Measurements from ENCODE around the gene GAS1.
A peak's percentile ranks its signal among the peaks of the same experiment; 100 is the strongest.

The GAS1 gene

DNA sequence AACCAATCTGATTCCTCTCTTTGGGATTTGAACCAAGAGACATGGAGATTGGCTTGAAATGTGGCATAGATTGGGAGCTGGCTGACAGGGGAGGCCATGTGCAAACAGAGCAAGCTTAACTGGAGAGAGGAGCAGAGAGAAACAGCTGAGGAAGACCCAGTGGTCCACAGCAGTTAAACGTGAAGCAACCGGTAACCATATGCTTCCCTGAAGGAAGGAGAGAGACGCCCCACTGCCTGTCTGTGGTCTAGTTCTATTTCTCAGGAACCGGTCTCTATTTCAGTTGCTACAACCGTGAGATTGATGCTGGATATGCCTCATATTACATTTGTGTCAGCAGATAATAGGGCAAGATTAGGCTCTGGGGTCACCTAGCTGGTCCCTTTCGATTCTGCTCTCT lies 13.6 kb upstream of the GAS1 start:
- no peak overlapping the region for H3K4me3 ChIP-seq (ENCODE audit: low read depth, low read length)
- no peak overlapping the region for H3K9ac ChIP-seq (ENCODE audit: low read depth, low read length)
- peaks cover 2% of the 10 kb centered on the region for H3K27me3 ChIP-seq (ENCODE audit: control insufficient read depth, insufficient read depth, low read length)
- H3K36me3 ChIP-seq (ENCODE audit: control insufficient read depth, insufficient read depth, low read length): no peaks in the 10 kb centered on the region
- no peaks in the 10 kb centered on the region for H3K9me3 ChIP-seq (ENCODE audit: control insufficient read depth, insufficient read depth, low read length)
- no peaks in the 10 kb centered on the region for H3K4me1 ChIP-seq (ENCODE audit: control insufficient read depth, insufficient read depth, low read length)

DNA sequence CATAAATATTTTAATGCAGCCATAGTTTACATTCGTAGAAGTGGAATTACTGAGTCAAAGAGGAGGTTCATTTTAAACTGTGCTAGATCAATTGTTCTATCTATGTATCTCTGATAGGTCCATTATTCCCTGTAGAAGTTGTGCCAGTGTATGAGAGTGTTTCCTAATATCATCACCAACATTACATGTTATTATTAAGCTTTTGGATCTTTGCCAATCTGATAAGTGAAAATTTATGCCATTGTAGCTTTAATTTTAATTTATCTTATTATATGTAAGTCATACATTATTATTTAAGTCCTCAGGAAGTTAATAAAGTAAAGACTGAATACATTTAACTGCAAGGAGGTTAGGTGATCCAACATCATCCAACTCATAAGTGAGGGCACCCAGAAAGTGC lies 10.9 kb upstream of the GAS1 start:
- H3K4me1 ChIP-seq (ENCODE audit: control insufficient read depth, insufficient read depth, low read length): no peaks in the 10 kb centered on the region
- no peaks in the 10 kb centered on the region for H3K9me3 ChIP-seq (ENCODE audit: control insufficient read depth, insufficient read depth, low read length)
- H3K27me3 ChIP-seq (ENCODE audit: control insufficient read depth, insufficient read depth, low read length): peaks cover 2% of the 10 kb centered on the region
- H3K9ac ChIP-seq (ENCODE audit: low read depth, low read length): no peak overlapping the region
- H3K36me3 ChIP-seq (ENCODE audit: control insufficient read depth, insufficient read depth, low read length): no peaks in the 10 kb centered on the region
- H3K4me3 ChIP-seq (ENCODE audit: low read depth, low read length): no peak overlapping the region

DNA sequence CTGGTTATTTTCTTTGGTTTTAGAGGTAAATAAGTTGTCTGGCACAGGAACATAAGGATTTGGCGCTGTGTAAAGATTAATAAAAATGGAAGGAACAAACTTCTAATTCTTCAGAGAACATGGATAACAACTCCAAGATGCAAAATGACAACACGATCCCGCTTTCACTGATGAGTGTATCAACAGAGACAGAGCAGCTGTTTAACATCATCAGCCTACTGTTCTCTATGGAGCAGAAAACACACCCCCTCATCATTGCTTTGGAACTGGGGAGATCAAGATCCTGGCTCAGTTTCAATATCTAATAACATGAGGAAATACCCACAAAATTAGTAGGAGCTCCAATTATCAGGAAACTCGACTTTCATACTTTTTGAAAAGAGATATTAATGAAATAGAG lies 8.3 kb upstream of the GAS1 start:
- Histone ChIP-seq H3K36me3 (ENCODE audit: control insufficient read depth, insufficient read depth, low read length) (no peaks in the 10 kb centered on the region), H3K9ac (ENCODE audit: low read depth, low read length) (no peak overlapping the region), H3K4me1 (ENCODE audit: control insufficient read depth, insufficient read depth, low read length) (no peaks in the 10 kb centered on the region), H3K27me3 (ENCODE audit: control insufficient read depth, insufficient read depth, low read length) (peaks cover 9% of the 10 kb centered on the region), H3K9me3 (ENCODE audit: control insufficient read depth, insufficient read depth, low read length) (no peaks in the 10 kb centered on the region), H3K4me3 (ENCODE audit: low read depth, low read length) (no peak overlapping the region)

DNA sequence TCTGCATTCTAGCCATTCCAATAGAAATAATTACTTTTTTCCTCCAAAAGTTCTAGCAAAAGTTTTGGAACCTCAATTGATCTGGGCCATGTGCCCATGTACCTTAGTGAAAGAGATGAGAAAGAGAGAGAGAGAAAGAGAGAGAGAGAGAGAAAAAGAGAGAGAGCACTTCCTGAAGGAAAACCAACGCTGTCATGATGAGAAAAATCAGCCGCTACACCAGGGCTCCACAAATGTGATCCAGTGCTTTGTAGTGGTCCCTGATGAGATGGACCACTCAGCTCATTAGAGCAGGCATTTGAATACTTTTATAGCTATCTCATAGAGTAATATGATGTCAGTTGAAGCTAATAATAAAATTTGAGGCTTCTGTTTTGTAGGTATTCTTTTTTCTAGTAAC lies 7.7 kb upstream of the GAS1 start:
- Histone ChIP-seq H3K4me1 (ENCODE audit: control insufficient read depth, insufficient read depth, low read length) (no peaks in the 10 kb centered on the region), H3K4me3 (ENCODE audit: low read depth, low read length) (no peak overlapping the region), H3K9me3 (ENCODE audit: control insufficient read depth, insufficient read depth, low read length) (no peaks in the 10 kb centered on the region), H3K36me3 (ENCODE audit: control insufficient read depth, insufficient read depth, low read length) (no peaks in the 10 kb centered on the region), H3K27me3 (ENCODE audit: control insufficient read depth, insufficient read depth, low read length) (peaks cover 14% of the 10 kb centered on the region), H3K9ac (ENCODE audit: low read depth, low read length) (no peak overlapping the region)

DNA sequence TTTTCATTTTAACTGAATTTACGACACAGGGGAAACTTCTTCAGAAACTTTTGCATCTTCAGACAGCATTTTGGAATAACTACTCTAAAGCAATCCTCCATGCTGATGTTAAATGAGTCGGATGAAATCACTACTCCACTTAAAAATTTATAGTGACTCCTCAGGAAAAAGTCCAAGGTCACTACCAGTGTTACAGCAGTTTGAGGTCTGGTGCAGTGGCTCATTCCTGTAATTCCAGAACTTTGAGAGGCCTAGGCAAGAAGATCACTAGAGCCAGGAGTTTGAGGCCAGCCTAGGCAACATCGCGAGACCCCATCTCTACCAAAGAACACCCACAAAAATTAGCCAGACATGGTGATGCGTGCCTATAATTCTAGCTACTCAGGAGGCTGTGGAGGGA lies 5.9 kb upstream of the GAS1 start:
- Histone ChIP-seq H3K27me3 (ENCODE audit: control insufficient read depth, insufficient read depth, low read length) (peaks cover 27% of the 10 kb centered on the region), H3K9me3 (ENCODE audit: control insufficient read depth, insufficient read depth, low read length) (no peaks in the 10 kb centered on the region), H3K4me1 (ENCODE audit: control insufficient read depth, insufficient read depth, low read length) (peaks cover 3% of the 10 kb centered on the region)

DNA sequence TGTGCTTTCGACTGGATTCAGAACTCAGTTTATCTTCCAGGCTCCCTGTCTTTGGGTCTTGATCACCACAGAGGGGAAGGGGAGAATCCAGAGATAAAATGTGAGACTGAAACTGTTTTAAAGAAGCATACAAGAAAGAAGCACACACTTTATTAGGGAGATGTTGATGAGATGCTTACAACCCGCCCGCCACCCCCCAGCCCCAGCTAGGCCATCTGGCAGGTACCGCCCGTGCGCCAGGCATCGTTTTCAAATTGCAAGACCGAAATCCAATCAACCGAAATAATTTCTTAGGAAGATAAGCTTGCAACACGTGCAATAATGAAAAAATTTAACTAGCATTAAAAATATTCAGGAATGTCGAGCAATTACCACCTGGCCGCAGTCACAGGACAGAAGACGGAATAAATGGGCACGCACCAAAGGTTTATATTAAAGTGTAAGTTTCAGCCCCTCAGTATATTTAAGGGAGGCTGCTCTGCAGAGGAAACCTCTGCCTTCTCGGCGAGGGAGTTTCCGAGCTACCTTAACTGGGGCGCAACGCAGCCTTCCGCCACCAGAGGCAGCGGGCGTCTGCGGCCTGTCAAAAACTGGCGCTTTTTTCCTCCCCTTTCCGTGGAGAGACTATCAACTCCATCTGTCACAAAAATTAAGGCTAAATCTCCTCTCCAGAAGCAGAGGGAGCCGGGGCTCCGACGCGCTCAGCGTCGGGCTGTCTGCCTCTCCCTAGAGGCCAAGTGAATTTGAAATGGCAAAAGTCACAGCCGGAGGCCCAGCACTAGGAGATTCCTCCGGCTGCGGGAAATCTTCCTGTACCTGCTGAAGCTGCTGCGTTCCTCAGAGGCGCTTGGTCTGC lies 996 bp upstream of the GAS1 start:
- Histone ChIP-seq H3K9ac (ENCODE audit: low read depth, low read length) (no peak overlapping the region), H3K36me3 (ENCODE audit: control insufficient read depth, insufficient read depth, low read length) (no peaks in the 10 kb centered on the region), H3K4me1 (ENCODE audit: control insufficient read depth, insufficient read depth, low read length) (peaks cover 17% of the 10 kb centered on the region), H3K9me3 (ENCODE audit: control insufficient read depth, insufficient read depth, low read length) (no peaks in the 10 kb centered on the region), H3K27me3 (ENCODE audit: control insufficient read depth, insufficient read depth, low read length) (peaks cover 44% of the 10 kb centered on the region), H3K4me3 (ENCODE audit: low read depth, low read length) (peak overlapping the region; percentile 58)

More for the DNA sequence above, 5.9 kb upstream of the GAS1 start:
- Histone ChIP-seq H3K4me3 (ENCODE audit: low read depth, low read length) (no peak overlapping the region), H3K9ac (ENCODE audit: low read depth, low read length) (no peak overlapping the region), H3K36me3 (ENCODE audit: control insufficient read depth, insufficient read depth, low read length) (no peaks in the 10 kb centered on the region)

DNA sequence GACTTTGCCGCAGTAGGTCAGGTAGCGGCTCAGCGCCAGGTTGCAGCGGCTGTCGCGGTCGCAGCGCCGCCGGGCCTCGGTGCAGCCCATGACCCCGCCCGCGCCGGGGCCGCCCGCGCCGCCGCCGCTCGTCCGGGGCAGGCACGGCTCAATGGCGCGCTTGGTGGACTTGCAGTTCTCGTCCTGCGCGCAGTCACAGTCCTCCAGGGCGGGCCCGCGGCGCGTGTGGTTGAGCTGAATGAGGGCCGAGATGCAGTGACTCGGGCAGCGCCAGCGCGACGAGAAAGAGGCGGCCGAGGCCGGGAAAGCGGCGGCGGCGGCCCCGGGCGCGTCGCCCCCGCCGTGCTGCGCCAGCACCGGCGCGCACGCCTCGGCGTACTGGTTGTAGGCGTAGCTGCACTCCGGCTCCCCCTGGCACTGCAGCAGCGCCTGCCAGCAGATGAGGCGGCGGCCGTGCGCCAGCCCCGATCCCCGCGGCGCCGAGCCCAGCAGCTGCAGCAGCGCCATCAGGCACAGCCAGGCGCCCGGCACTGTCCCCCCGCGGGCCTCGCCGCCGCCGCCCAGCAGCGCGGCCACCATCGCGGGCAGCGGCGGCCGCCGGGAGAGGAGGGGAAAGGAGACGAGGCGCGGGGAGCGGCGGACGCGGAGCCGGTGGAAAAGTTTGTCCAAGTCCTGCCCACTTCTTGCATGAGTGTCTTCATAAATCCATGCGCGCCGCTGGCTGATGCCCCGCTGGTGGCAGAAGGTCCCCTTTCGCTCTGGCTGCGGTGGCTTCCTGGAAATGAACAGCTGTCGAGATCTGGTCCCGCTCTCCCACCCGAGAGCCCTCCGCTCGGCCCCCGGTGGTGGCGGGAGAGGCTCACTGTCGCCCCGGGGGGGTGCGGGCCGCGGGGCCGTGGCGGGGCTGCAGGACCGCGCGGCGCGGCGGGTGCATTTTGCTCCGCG lies 833 bp downstream of the GAS1 start:
- H3K4me3 ChIP-seq (ENCODE audit: low read depth, low read length): peak overlapping the region; percentile 71
- H3K36me3 ChIP-seq (ENCODE audit: control insufficient read depth, insufficient read depth, low read length): no peaks in the 10 kb centered on the region
- H3K9me3 ChIP-seq (ENCODE audit: control insufficient read depth, insufficient read depth, low read length): no peaks in the 10 kb centered on the region
- H3K9ac ChIP-seq (ENCODE audit: low read depth, low read length): peak overlapping the region; percentile 58
- peaks cover 55% of the 10 kb centered on the region for H3K27me3 ChIP-seq (ENCODE audit: control insufficient read depth, insufficient read depth, low read length)
- H3K4me1 ChIP-seq (ENCODE audit: control insufficient read depth, insufficient read depth, low read length): peaks cover 34% of the 10 kb centered on the region

DNA sequence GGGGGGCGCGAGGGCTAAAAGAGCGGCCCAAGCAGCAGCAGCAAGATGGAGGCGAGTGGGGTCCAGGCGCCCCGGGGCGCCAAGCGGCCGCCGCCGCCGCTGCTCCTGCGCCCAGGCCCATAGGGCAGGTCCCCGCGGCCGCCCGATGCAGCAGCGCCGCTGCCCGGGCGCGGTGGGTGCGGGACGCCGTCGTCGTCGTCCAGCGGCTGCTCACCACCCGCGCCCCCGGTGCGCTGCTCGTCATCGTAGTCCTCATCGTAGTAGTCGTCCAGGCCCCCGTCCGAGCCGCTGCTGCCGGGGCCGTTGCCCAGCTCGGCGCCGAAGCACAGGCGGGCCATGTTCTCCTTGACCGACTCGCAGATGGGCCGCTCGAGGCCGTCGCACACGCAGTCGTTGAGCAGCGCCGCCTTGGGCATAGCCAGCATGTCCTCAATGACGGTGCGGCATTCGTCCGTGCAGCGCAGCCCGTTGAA lies 1.5 kb downstream of the GAS1 start:
- peak overlapping the region; percentile 71 for H3K4me3 ChIP-seq (ENCODE audit: low read depth, low read length)

DNA sequence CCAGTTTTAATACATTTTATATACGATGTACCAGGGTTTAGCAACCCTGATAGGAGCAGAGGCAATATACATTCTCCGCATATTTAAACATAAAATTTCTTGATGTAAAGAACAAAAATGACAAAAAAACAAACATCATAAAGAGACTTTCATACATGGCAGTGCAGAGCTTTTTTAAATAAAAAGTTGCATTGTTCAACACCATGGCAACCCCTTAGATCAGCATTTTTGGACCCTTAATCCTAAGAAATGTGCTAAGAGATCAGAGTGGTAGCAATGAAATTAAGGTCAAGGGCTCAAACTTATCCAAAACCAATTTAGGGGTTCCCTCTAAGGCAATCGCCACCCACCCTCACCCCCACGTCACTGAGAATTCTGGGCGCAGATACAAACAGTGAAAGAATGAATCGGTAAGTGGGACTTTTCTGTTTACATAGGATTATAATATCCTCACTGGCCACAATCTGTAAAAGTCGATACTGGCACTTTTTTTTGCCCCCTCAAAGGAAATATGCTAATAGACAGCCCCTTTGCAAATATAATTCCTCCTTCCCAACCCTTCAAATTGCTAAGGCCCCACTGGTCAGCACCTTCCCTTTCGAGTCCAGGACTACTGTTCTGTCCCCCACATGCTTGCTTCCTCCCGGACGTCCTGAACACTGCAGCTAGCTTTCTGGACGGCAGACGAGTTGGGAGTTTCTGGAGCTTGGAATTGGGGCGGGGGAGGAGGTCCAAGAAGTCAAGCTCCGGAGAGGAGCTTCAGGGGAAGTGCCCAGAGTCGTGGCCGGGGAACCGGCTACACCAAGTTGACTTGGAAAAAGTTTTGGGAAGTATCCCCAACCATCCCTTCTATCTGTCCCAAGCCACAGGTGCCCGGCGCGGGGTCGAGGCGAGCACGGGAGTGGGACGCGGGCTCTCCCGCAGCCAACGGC lies 2.2 kb downstream of the GAS1 start:
- no peak overlapping the region for H3K9ac ChIP-seq (ENCODE audit: low read depth, low read length)
- H3K4me1 ChIP-seq (ENCODE audit: control insufficient read depth, insufficient read depth, low read length): peaks cover 40% of the 10 kb centered on the region
- no peaks in the 10 kb centered on the region for H3K36me3 ChIP-seq (ENCODE audit: control insufficient read depth, insufficient read depth, low read length)
- H3K27me3 ChIP-seq (ENCODE audit: control insufficient read depth, insufficient read depth, low read length): peaks cover 44% of the 10 kb centered on the region
- no peaks in the 10 kb centered on the region for H3K9me3 ChIP-seq (ENCODE audit: control insufficient read depth, insufficient read depth, low read length)
- peak overlapping the region; percentile 71 for H3K4me3 ChIP-seq (ENCODE audit: low read depth, low read length)

More for the DNA sequence above, 1.5 kb downstream of the GAS1 start:
- peaks cover 40% of the 10 kb centered on the region for H3K4me1 ChIP-seq (ENCODE audit: control insufficient read depth, insufficient read depth, low read length)
- peak overlapping the region; percentile 58 for H3K9ac ChIP-seq (ENCODE audit: low read depth, low read length)
- no peaks in the 10 kb centered on the region for H3K9me3 ChIP-seq (ENCODE audit: control insufficient read depth, insufficient read depth, low read length)
- peaks cover 51% of the 10 kb centered on the region for H3K27me3 ChIP-seq (ENCODE audit: control insufficient read depth, insufficient read depth, low read length)
- H3K36me3 ChIP-seq (ENCODE audit: control insufficient read depth, insufficient read depth, low read length): no peaks in the 10 kb centered on the region

DNA sequence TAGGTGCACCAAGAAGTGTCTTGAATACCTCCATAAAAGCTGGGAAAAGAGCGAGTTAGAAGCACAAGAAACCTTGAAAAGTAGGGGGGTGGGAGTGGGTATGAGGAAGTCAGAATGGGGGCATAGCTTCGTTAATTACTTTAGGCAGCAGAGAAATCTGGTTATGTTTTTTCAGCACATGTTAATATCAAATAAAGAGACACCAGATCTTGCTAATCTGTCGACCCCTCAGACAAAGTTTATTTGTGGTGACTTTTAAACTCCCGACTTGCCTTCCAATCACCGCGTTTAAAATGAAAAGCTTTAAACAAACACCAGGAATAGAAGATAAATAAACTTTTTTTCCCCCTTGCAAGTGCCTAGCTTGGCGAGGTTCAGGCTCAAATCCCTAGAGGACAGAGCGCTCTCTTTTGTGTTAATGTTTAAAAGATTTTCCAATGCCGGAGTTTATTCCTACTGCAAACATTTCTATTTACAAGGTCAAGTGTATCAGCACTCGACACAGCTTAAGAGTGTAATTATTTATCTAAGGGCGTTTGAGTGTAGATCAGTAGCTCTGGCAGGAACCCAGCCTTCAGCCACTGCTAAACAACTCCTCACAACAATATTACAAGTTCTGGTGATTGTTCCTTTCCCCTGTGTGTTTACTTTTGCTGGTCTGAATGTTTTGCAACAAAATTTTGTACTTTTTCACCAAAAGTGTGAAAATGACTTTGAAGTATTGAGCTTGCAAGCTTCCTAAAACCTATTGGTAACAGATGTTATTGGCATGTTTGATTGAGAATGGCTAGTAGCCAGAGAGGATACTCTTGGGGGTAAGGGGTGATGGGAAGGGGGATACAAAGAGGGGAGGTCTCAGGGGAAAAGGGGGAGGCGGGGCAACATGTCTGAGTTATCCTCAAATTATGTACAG lies 3.8 kb downstream of the GAS1 start:
- peaks cover 41% of the 10 kb centered on the region for H3K27me3 ChIP-seq (ENCODE audit: control insufficient read depth, insufficient read depth, low read length)
- peaks cover 38% of the 10 kb centered on the region for H3K4me1 ChIP-seq (ENCODE audit: control insufficient read depth, insufficient read depth, low read length)
- H3K9ac ChIP-seq (ENCODE audit: low read depth, low read length): no peak overlapping the region
- H3K9me3 ChIP-seq (ENCODE audit: control insufficient read depth, insufficient read depth, low read length): no peaks in the 10 kb centered on the region
- peak overlapping the region; percentile 23 for H3K4me3 ChIP-seq (ENCODE audit: low read depth, low read length)
- no peaks in the 10 kb centered on the region for H3K36me3 ChIP-seq (ENCODE audit: control insufficient read depth, insufficient read depth, low read length)
